CD14-positive monocyte (primary cell): Measurements from ENCODE around the gene XKR7. TPM values are rescaled to one million over a fixed set of nuclear protein-coding genes. Genes with fewer than 3 reads are reported as not detected.

Experiments
- DNase-seq, 3 donors: peaks; one replicate each; pipeline ENCODE4 v3.0.0-alpha.2; 2011 to 2022
- H2AFZ ChIP-seq: 2 replicates; pipeline ENCODE4 v1.6.0; 2012; ENCODE audit warnings: mild to moderate bottlenecking, low read depth, low read length, inconsistent platforms; ENCODE audit not compliant: insufficient read depth, poor library complexity, severe bottlenecking
- H3K27ac ChIP-seq, 2 donors: 1 replicate in 1 of 2; 2 replicates in 1 of 2; pipeline ENCODE4 v1.5.1; 2012 to 2013; ENCODE audit warnings: low read length in 2 of 2, control low read depth in 1 of 2, inconsistent platforms in 1 of 2, low read depth in 1 of 2, mild to moderate bottlenecking in 1 of 2
- H3K27me3 ChIP-seq, 2 donors: one replicate each; pipeline versions ENCODE4 v1.6.0 to v1.6.1; 2011 to 2013; ENCODE audit warnings: low read length in 2 of 2; ENCODE audit not compliant: control insufficient read depth in 2 of 2, insufficient read depth in 2 of 2
- H3K36me3 ChIP-seq, 2 donors: replicated peaks in 1 of 2; 1 replicate in 1 of 2; 2 replicates in 1 of 2; pipeline versions ENCODE4 v1.5.1 to v1.6.1; 2012 to 2013; ENCODE audit warnings: low read length in 2 of 2, control low read depth in 1 of 2, inconsistent platforms in 1 of 2, mild to moderate bottlenecking in 1 of 2; ENCODE audit not compliant: insufficient read depth in 2 of 2, control insufficient read depth in 1 of 2
- H3K4me1 ChIP-seq, 2 donors: 1 replicate in 1 of 2; 2 replicates in 1 of 2; pipeline versions ENCODE4 v1.5.1 to v1.6.1; 2012 to 2013; ENCODE audit warnings: low read length in 2 of 2, control low read depth in 1 of 2, inconsistent platforms in 1 of 2, mild to moderate bottlenecking in 1 of 2, moderate library complexity in 1 of 2; ENCODE audit not compliant: insufficient read depth in 2 of 2, control insufficient read depth in 1 of 2
- H3K4me2 ChIP-seq: replicated peaks from 2 replicates; pipeline ENCODE3; 2012; ENCODE audit warnings: low read length, moderate library complexity, mild to moderate bottlenecking; ENCODE audit not compliant: poor library complexity, severe bottlenecking; ENCODE audit errors: extremely low read depth
- H3K4me3 ChIP-seq, 3 experiments: fragments of 200-600 bp in 1 of 3; sonication (generic) in 1 of 3; replicated peaks in 1 of 3; 1 replicate in 2 of 3; 2 replicates in 1 of 3; pipeline ENCODE4 v1.5.1; 2011 to 2013; ENCODE audit warnings: low read length in 3 of 3, mild to moderate bottlenecking in 3 of 3, control low read depth in 2 of 3, low read depth in 2 of 3, inconsistent platforms in 1 of 3, moderate library complexity in 1 of 3
- H3K79me2 ChIP-seq: 2 replicates; pipeline ENCODE4 v1.6.0; 2012; ENCODE audit warnings: mild to moderate bottlenecking, control low read depth, inconsistent platforms, low read length, moderate library complexity; ENCODE audit not compliant: insufficient read depth
- H3K9ac ChIP-seq: 2 replicates; pipeline ENCODE4 v1.6.0; 2017; ENCODE audit warnings: low read length, mild to moderate bottlenecking; ENCODE audit not compliant: insufficient read depth, poor library complexity, severe bottlenecking
- H3K9me3 ChIP-seq, 2 donors: replicated peaks in 1 of 2; 1 replicate in 1 of 2; 2 replicates in 1 of 2; pipeline versions ENCODE4 v1.5.1 to v1.6.1; 2012 to 2013; ENCODE audit warnings: low read length in 2 of 2, control low read depth in 1 of 2; ENCODE audit not compliant: control insufficient read depth in 1 of 2, insufficient read depth in 1 of 2
- H4K20me1 ChIP-seq: 2 replicates; pipeline ENCODE4 v1.6.0; 2012; ENCODE audit warnings: mild to moderate bottlenecking, low read length, control low read depth, moderate library complexity; ENCODE audit not compliant: insufficient read depth
- H3K27ac Mint-ChIP-seq, 7 donors: one replicate each; pipeline ENCODE4 v1.8.0; 2020; ENCODE audit warnings: mild to moderate bottlenecking in 7 of 7, mixed read lengths in 7 of 7, moderate library complexity in 6 of 7, inconsistent platforms in 2 of 7
- H3K27me3 Mint-ChIP-seq, 3 donors: one replicate each; pipeline ENCODE4 v1.8.0; 2021 to 2022; ENCODE audit warnings: low read depth in 3 of 3, mild to moderate bottlenecking in 3 of 3, mixed read lengths in 3 of 3, moderate library complexity in 3 of 3, inconsistent platforms in 1 of 3
- H3K36me3 Mint-ChIP-seq, 2 donors: one replicate each; pipeline ENCODE4 v1.8.0; 2020; ENCODE audit warnings: mixed read lengths in 2 of 2, inconsistent platforms in 1 of 2, mild to moderate bottlenecking in 1 of 2
- H3K4me1 Mint-ChIP-seq: one replicate; pipeline ENCODE4 v1.8.0; 2020; ENCODE audit warnings: mild to moderate bottlenecking, mixed read lengths
- H3K4me3 Mint-ChIP-seq, 2 donors: one replicate each; pipeline ENCODE4 v1.8.0; 2020; ENCODE audit warnings: mild to moderate bottlenecking in 2 of 2, mixed read lengths in 2 of 2, moderate library complexity in 1 of 2
- H3K9me3 Mint-ChIP-seq, 7 donors: one replicate each; pipeline ENCODE4 v1.8.0; 2020 to 2022; ENCODE audit warnings: mixed read lengths in 7 of 7, mild to moderate bottlenecking in 6 of 7, moderate library complexity in 6 of 7, inconsistent platforms in 2 of 7
- CTCF ChIP-seq: fragments of 200-600 bp; IDR thresholded peaks from one replicate; pipeline ENCODE4 v1.8.0; 2022; ENCODE audit warnings: antibody characterized with exemption, mild to moderate bottlenecking
- WGBS: methylation state at CpG from one replicate; pipeline ENCODE4 v1.1.5; 2013; ENCODE audit warnings: missing lambda C conversion rate; ENCODE audit not compliant: insufficient coverage; 5-methylcytosine and 5-hydroxymethylcytosine counted together
- intact Hi-C, 2 donors: fragments of 100-400 bp; cut with micrococcal nuclease; formaldehyde crosslinking; loops; one replicate each; pipeline versions ENCODE4 v1.15.0 to v1.15.1; 2023
- polyA plus RNA-seq, 3 donors: library from polyadenylated mRNA; depleted of rRNA in 1 of 3; unstranded in 2 of 3; stranded (reverse) in 1 of 3; fragments of 300-500 nt in 2 of 3; fragments of >200 nt in 1 of 3; fragmentation: Illumina TruSeq in 2 of 3; gene quantifications; 1 replicate in 2 of 3; 2 replicates in 1 of 3; pipeline ENCODE4 v1.2.3, GENCODE V29; 2012 to 2021

XKR7 gene
- polyA plus RNA-seq, 3 donors, result 0.02 to 0.43 TPM; not detected in 1

DNA sequence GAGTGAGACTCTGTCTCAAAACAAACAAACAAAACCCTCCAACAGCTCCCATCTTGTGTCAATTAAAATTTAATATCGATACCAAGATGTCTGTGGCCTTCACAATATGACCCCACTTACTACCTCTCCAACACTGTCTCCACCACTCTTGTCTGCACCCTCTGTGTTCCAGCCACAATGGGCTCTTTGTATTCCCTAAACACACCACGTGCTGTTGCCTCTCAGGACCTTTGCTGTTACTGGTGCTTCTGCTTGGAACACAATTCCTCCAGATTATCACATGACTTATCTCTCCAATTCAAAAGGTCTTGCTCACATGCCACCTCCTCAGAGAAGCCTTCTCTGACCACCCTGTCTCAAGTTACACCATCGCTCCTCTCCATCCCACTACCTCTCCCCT, 78.0 kb downstream of the XKR7 start:
- no peak for TF ChIP-seq CTCF
- Mint-ChIP-seq H3K4me3 (no peak overlapping the region), H3K36me3 (no peaks in the 10 kb centered on the region), H3K9me3 (peaks cover 0 to 2% (median 0%) of the 10 kb centered on the region in 7 donors), H3K27me3 (peaks cover 0 to 2% (median 1%) of the 10 kb centered on the region in 3 donors), H3K27ac (no peak overlapping the region), H3K4me1 (peaks cover 52% of the 10 kb centered on the region)
- intact Hi-C loops, result no loop called here
- Histone ChIP-seq H3K4me2 (no peak overlapping the region), H3K36me3 (no peaks in the 10 kb centered on the region), H3K27me3 (no peaks in the 10 kb centered on the region), H3K27ac (no peak overlapping the region), H3K4me1 (peaks cover 42 to 46% of the 10 kb centered on the region in 2 donors), H3K79me2 (no peaks in the 10 kb centered on the region), H3K4me3 (no peak overlapping the region), H3K9me3 (no peaks in the 10 kb centered on the region), H3K9ac (no peak overlapping the region), H4K20me1 (no peaks in the 10 kb centered on the region), H2AFZ (no peak overlapping the region)
- WGBS, result 81% methylated on average over 2 of the region's 3 CpGs
- no peak for DNase-seq

DNA sequence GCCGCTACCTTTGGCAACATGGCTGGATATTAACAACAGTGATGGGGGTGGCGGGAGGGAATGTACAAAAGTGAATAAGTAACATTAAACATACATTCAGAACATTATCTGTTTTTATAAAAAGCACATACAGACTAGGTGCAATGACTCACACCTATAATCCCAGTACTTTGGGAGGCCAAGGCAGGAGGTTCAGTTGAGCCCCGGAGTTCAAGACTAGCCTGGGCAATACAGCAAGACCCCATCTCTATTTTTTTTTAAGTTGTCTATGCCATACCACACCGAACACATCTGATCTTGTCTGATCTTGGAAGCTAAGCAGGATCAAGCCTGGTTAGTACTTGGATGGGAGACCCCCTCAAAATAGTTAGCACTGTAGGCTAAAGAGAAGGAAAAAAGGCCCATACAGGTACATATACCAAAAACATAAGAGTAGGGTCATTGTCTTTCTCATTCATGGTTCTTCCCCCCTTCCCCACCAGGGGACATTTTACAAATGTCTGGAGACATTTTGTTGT, 82.4 kb downstream of the XKR7 start:
- no CpG with 5 or more reads among the region's 4 CpGs for WGBS
- peak overlapping the region in 1 of 2 donors; percentile 98 for H3K27ac ChIP-seq
- H3K27me3 ChIP-seq, result no peaks in the 10 kb centered on the region
- peak overlapping the region in 1 of 3 experiments; percentile 98 for H3K4me3 ChIP-seq
- peaks cover 0 to 2% (median 1%) of the 10 kb centered on the region in 3 donors for H3K27me3 Mint-ChIP-seq
- H3K4me1 Mint-ChIP-seq, result peaks cover 47% of the 10 kb centered on the region
- peaks cover 0 to 2% (median 0%) of the 10 kb centered on the region in 7 donors for H3K9me3 Mint-ChIP-seq
- peak overlapping the region; percentile 82 for H3K4me2 ChIP-seq
- peak overlapping the region; percentile 98 to 99 (median 98) for H3K27ac Mint-ChIP-seq
- H3K4me1 ChIP-seq, result peaks cover 34 to 45% of the 10 kb centered on the region in 2 donors
- H3K79me2 ChIP-seq, result peaks cover 39% of the 10 kb centered on the region
- H2AFZ ChIP-seq, result no peak overlapping the region
- no peaks in the 10 kb centered on the region for H3K9me3 ChIP-seq
- intact Hi-C loops, result loop anchor here (2.0 kb wide), 2 partner anchors 14 to 16 kb away; no protein-coding TSS in a partner anchor
- no peak overlapping the region for H3K9ac ChIP-seq
- H3K4me3 Mint-ChIP-seq, result no peak overlapping the region
- peaks cover 8 to 14% of the 10 kb centered on the region in 2 donors for H3K36me3 ChIP-seq
- TF ChIP-seq CTCF, result peak; percentile 21
- no peaks in the 10 kb centered on the region for H4K20me1 ChIP-seq
- no peak for DNase-seq
- peaks cover 16 to 27% of the 10 kb centered on the region in 2 donors for H3K36me3 Mint-ChIP-seq
